ENCODE measurements around the gene TRIO. TPM values are rescaled to one million over a fixed set of nuclear protein-coding genes. Genes with fewer than 3 reads are reported as not detected.

TRIO gene
- polyA plus RNA-seq, 2 donors, result 10.3 to 22.8 TPM

DNA sequence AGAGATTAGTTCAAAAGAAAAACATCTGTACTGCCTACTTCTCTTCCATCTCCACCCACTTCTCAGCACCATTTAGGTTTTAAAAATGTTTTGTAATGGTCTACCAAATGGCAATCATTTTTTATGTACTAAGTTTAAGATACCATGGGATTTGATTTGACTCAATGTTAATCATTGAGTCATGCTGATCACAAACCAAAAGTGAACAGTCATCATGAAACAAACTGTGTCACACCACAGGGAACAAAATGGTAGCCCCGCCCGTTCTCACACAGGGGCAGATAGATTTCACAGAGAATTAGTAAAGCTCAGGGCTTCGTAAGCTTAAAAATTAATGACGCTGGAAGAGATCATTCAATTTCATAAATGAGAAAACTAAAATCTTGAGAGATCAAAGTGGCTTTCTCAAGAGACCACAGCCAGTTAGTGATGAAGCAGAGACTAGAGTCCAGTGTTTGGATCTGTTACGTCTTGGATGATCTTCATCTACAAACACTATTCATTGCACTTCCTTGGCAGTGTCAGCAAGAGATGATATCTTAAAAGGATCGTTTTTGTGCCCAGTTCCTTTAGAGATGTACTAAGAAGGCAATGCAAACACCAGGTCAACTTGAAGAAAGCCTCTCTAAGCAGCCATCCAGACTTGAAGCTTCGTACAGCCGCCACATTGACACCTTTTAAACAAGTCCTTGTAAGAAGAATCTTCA lies 33.9 kb upstream of the TRIO start:
- no peaks in the 10 kb centered on the region for H3K36me3 ChIP-seq (ENCODE audit: control insufficient read depth in 2 of 2, insufficient read depth in 2 of 2, low read length in 1 of 2)
- no peaks in the 10 kb centered on the region for H3K27me3 ChIP-seq (ENCODE audit: control insufficient read depth in 1 of 2, insufficient read depth in 2 of 2, low read length in 2 of 2)
- 71 to 76% methylated on average over 8 of the region's 8 CpGs for WGBS, 2 donors
- H3K27ac ChIP-seq (ENCODE audit: low read depth in 2 of 2, low read length in 1 of 2), result no peak overlapping the region
- H3K9me3 ChIP-seq (ENCODE audit: control insufficient read depth in 2 of 2, insufficient read depth in 1 of 2, low read depth in 1 of 2, low read length in 1 of 2), result peaks cover 1 to 4% of the 10 kb centered on the region in 2 donors
- H3K4me1 ChIP-seq (ENCODE audit: control insufficient read depth in 2 of 2, insufficient read depth in 2 of 2, low read length in 1 of 2), result no peaks in the 10 kb centered on the region
- H3K4me3 ChIP-seq (ENCODE audit: low read depth in 1 of 2, low read length in 2 of 2), result no peak overlapping the region

DNA sequence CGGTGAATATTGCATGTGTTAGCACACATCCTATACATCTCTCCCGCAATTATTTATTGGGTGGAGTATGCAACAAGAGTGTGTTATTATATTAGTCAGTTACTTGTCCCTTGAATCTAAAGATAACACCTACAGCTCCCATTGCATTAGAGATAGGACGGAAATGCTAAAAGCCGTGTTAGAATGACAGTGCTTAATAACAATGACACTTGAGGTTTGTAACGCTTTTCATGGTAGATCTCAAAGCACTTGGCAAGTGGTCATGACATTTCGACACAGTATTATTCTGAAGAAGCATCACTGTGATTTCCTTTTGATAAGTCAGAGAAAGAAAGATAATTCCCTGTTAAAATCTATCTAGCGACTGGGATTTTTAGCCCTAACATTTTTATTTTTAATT lies 33.4 kb upstream of the TRIO start:
- Histone ChIP-seq H3K4me1 (ENCODE audit: control insufficient read depth in 2 of 2, insufficient read depth in 2 of 2, low read length in 1 of 2) (no peaks in the 10 kb centered on the region), H3K27me3 (ENCODE audit: control insufficient read depth in 1 of 2, insufficient read depth in 2 of 2, low read length in 2 of 2) (no peaks in the 10 kb centered on the region), H3K9me3 (ENCODE audit: control insufficient read depth in 2 of 2, insufficient read depth in 1 of 2, low read depth in 1 of 2, low read length in 1 of 2) (peaks cover 1 to 4% of the 10 kb centered on the region in 2 donors), H3K27ac (ENCODE audit: low read depth in 2 of 2, low read length in 1 of 2) (no peak overlapping the region), H3K4me3 (ENCODE audit: low read depth in 1 of 2, low read length in 2 of 2) (no peak overlapping the region), H3K36me3 (ENCODE audit: control insufficient read depth in 2 of 2, insufficient read depth in 2 of 2, low read length in 1 of 2) (no peaks in the 10 kb centered on the region)
- 83 to 84% methylated on average over 7 of the region's 7 CpGs for WGBS, 2 donors

DNA sequence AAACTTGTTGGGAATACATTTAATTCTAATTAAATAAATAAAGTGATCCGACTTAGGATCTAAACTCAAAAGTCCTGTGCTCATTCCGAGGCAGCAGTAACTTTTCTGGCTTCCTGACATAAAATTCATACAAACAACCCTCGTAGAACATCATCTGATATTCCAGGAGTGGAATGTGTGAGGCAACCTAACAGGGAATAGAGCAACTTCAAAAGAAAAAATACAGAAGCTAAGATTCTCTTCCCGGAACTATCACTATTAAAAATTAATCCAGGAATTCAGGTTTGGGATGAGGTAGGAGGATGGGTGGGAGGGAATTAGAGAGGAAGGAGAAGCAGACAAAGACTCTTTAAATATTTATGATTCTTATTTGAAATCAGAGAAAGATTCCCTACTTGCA lies 32.9 kb upstream of the TRIO start:
- H3K27ac ChIP-seq (ENCODE audit: low read depth in 2 of 2, low read length in 1 of 2), result no peak overlapping the region

DNA sequence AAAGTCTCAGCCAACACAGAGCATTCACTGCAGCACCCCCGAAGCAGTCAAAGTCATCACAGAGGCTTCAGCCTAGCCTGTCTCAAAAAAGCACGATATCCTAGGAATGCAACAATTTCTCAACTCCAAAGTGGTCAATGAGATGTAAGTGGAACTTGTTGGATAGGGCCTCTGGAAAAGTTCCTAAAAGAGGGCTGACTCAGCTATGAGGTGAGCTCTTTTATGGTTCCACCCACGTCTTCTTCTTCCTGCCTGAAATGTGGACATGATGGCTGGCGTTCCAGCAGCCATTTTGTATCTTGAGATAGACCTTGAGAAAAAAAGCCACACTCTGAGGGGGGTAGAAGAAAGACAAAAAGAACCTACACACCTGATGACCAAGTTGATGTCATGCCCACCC lies 32.5 kb upstream of the TRIO start:
- 68 to 86% methylated on average over 4 of the region's 4 CpGs for WGBS, 2 donors
- no peak overlapping the region for H3K4me3 ChIP-seq (ENCODE audit: low read depth in 1 of 2, low read length in 2 of 2)
- H3K27ac ChIP-seq (ENCODE audit: low read depth in 2 of 2, low read length in 1 of 2), result no peak overlapping the region
- peaks cover 1 to 4% of the 10 kb centered on the region in 2 donors for H3K9me3 ChIP-seq (ENCODE audit: control insufficient read depth in 2 of 2, insufficient read depth in 1 of 2, low read depth in 1 of 2, low read length in 1 of 2)
- H3K36me3 ChIP-seq (ENCODE audit: control insufficient read depth in 2 of 2, insufficient read depth in 2 of 2, low read length in 1 of 2), result no peaks in the 10 kb centered on the region
- no peaks in the 10 kb centered on the region for H3K4me1 ChIP-seq (ENCODE audit: control insufficient read depth in 2 of 2, insufficient read depth in 2 of 2, low read length in 1 of 2)
- no peaks in the 10 kb centered on the region for H3K27me3 ChIP-seq (ENCODE audit: control insufficient read depth in 1 of 2, insufficient read depth in 2 of 2, low read length in 2 of 2)

More for the DNA sequence above, 32.9 kb upstream of the TRIO start:
- Histone ChIP-seq H3K9me3 (ENCODE audit: control insufficient read depth in 2 of 2, insufficient read depth in 1 of 2, low read depth in 1 of 2, low read length in 1 of 2) (peaks cover 1 to 4% of the 10 kb centered on the region in 2 donors), H3K4me3 (ENCODE audit: low read depth in 1 of 2, low read length in 2 of 2) (no peak overlapping the region), H3K27me3 (ENCODE audit: control insufficient read depth in 1 of 2, insufficient read depth in 2 of 2, low read length in 2 of 2) (no peaks in the 10 kb centered on the region), H3K36me3 (ENCODE audit: control insufficient read depth in 2 of 2, insufficient read depth in 2 of 2, low read length in 1 of 2) (no peaks in the 10 kb centered on the region), H3K4me1 (ENCODE audit: control insufficient read depth in 2 of 2, insufficient read depth in 2 of 2, low read length in 1 of 2) (no peaks in the 10 kb centered on the region)
- 67 to 68% methylated on average over 4 of the region's 4 CpGs for WGBS, 2 donors

DNA sequence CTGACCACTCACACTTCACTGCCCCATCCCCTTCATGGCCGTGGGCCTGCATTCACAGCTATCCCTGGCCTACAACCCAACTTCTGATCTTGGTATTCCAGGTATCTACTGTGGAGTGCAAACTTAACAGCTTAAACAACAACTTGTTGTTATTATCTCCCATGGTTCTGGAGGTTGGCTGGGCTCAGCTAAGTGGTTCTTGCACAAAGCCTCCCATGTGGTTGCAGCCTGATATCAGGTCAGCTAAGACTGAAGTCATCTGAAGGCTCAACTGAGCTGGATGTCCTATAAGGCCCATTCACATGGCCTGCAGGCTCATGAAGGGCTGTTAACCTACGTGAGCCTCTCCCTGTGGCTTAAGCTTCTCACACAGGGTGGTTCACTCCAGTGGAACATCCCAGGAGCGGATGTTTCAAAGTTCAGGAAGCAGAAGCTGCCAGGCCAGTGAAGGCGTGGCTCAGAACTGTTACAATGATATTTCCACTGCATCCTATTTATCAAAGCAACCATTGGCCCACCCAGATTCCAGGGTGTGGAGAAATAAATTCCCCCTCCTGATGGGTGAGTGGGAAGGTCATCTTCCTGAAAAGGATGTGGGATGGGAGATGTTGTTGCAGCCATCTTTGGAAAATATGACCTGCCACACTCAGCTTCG lies 30.0 kb upstream of the TRIO start:
- no peaks in the 10 kb centered on the region for H3K27me3 ChIP-seq (ENCODE audit: control insufficient read depth in 1 of 2, insufficient read depth in 2 of 2, low read length in 2 of 2)
- no peaks in the 10 kb centered on the region for H3K36me3 ChIP-seq (ENCODE audit: control insufficient read depth in 2 of 2, insufficient read depth in 2 of 2, low read length in 1 of 2)
- no peak overlapping the region for H3K27ac ChIP-seq (ENCODE audit: low read depth in 2 of 2, low read length in 1 of 2)
- WGBS, 2 donors, result 63 to 68% methylated on average over 5 of the region's 5 CpGs
- H3K9me3 ChIP-seq (ENCODE audit: control insufficient read depth in 2 of 2, insufficient read depth in 1 of 2, low read depth in 1 of 2, low read length in 1 of 2), result peaks cover 1 to 4% of the 10 kb centered on the region in 2 donors
- H3K4me1 ChIP-seq (ENCODE audit: control insufficient read depth in 2 of 2, insufficient read depth in 2 of 2, low read length in 1 of 2), result no peaks in the 10 kb centered on the region
- H3K4me3 ChIP-seq (ENCODE audit: low read depth in 1 of 2, low read length in 2 of 2), result no peak overlapping the region

DNA sequence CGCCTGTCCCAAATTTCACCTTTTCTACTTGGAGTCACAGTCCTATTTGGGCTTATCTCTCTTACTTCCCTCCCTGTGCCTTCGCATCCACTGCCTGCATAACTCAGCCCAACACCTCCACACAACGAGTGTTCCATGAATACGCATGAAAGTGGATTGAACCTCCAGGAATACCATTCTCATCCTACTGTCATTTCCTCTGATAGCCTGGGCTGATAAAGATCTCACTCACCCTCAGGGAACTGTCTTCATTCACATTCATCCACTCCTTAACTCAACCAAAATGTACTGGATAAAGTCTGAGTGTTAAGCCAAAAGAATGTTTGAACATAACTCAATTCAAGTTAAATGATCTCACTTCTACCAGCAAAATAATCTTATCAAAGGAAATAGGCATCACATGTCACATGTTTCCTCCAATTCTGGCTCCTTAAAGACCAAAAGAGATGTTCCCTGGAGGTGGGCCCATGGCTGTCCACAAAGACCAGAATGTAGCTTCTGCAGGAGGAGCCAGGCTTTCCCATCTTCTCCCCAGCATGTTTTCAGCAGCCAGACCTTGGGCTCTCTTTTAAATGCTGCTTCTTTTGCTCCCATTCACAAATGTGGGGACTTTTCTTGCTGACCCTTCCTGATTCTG lies 28.4 kb upstream of the TRIO start:
- H3K27ac ChIP-seq (ENCODE audit: low read depth in 2 of 2, low read length in 1 of 2), result no peak overlapping the region
- H3K36me3 ChIP-seq (ENCODE audit: control insufficient read depth in 2 of 2, insufficient read depth in 2 of 2, low read length in 1 of 2), result no peaks in the 10 kb centered on the region
- H3K4me3 ChIP-seq (ENCODE audit: low read depth in 1 of 2, low read length in 2 of 2), result no peak overlapping the region
- H3K27me3 ChIP-seq (ENCODE audit: control insufficient read depth in 1 of 2, insufficient read depth in 2 of 2, low read length in 2 of 2), result no peaks in the 10 kb centered on the region
- 85% methylated on average over 4 of the region's 4 CpGs for WGBS, 2 donors
- peaks cover 1 to 4% of the 10 kb centered on the region in 2 donors for H3K9me3 ChIP-seq (ENCODE audit: control insufficient read depth in 2 of 2, insufficient read depth in 1 of 2, low read depth in 1 of 2, low read length in 1 of 2)
- H3K4me1 ChIP-seq (ENCODE audit: control insufficient read depth in 2 of 2, insufficient read depth in 2 of 2, low read length in 1 of 2), result no peaks in the 10 kb centered on the region

DNA sequence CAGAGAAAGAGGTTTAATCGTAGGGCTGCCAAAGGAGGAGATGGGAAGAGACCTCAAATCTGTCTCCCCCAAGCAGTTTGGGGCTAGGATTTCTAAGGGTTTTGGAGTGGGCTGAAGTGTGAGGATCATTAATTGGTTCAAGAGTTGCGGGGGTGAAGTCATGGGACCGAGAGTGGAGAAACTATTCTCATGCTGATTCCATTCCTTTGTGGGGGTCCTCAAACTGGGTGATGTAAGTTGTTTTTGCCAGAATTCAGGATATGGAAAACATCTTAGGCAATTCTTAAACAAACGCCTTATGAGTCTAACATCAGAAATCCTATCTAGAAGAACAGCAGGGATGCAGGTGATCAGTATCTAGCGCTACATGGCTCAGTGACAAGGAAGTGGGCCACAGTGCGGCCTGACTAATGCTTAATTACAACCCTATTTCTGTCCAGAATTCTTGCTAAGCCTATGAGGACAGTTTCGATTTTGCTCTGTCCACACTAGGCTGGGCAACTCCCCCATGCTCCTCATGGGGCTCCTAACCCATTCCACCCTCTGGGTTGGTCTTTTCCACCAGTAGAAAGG lies 27.7 kb upstream of the TRIO start:
- peaks cover 1 to 4% of the 10 kb centered on the region in 2 donors for H3K9me3 ChIP-seq (ENCODE audit: control insufficient read depth in 2 of 2, insufficient read depth in 1 of 2, low read depth in 1 of 2, low read length in 1 of 2)
- 93 to 95% methylated on average over 7 of the region's 7 CpGs for WGBS, 2 donors
- no peak overlapping the region for H3K4me3 ChIP-seq (ENCODE audit: low read depth in 1 of 2, low read length in 2 of 2)
- no peaks in the 10 kb centered on the region for H3K27me3 ChIP-seq (ENCODE audit: control insufficient read depth in 1 of 2, insufficient read depth in 2 of 2, low read length in 2 of 2)
- H3K36me3 ChIP-seq (ENCODE audit: control insufficient read depth in 2 of 2, insufficient read depth in 2 of 2, low read length in 1 of 2), result no peaks in the 10 kb centered on the region
- no peaks in the 10 kb centered on the region for H3K4me1 ChIP-seq (ENCODE audit: control insufficient read depth in 2 of 2, insufficient read depth in 2 of 2, low read length in 1 of 2)
- H3K27ac ChIP-seq (ENCODE audit: low read depth in 2 of 2, low read length in 1 of 2), result no peak overlapping the region

DNA sequence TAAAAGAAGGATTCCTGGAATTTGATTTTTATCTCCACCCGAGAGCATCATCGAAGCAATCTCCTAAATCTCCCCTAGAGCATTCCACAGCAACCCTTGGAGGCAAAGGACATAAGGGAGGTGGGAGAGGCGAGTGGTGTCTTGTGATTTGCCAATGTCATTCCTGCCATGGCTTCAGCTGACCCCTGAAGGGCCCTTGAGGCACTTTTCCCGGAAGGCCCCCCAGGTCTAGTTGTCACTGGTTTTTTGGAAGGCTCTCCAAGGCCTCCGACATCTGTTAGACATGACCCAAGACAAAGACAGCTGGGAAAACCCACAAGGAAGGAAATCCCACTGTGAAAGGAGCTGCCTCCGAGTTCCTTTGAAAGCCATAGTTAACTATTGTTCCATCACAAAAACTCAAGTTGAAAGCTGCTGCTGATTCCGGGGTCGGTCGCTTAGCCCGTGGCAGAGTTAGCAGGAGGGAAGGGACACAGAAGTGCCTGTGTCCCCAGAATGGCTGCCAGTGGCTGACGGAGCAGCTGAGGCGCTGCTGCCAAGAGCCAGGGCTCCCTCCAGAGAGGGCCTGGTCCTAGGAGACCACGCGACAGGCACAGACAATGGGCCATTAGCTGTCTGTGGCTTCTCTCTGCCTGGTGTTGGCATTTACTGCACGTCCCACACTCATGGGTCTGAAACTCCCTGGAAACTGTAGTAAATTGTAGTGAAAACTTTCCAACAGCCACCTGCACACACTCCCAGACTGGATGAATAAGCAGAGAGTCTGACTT lies 24.4 kb upstream of the TRIO start:
- Histone ChIP-seq H3K27me3 (ENCODE audit: control insufficient read depth in 1 of 2, insufficient read depth in 2 of 2, low read length in 2 of 2) (no peaks in the 10 kb centered on the region), H3K36me3 (ENCODE audit: control insufficient read depth in 2 of 2, insufficient read depth in 2 of 2, low read length in 1 of 2) (no peaks in the 10 kb centered on the region), H3K4me1 (ENCODE audit: control insufficient read depth in 2 of 2, insufficient read depth in 2 of 2, low read length in 1 of 2) (no peaks in the 10 kb centered on the region), H3K9me3 (ENCODE audit: control insufficient read depth in 2 of 2, insufficient read depth in 1 of 2, low read depth in 1 of 2, low read length in 1 of 2) (no peaks in the 10 kb centered on the region), H3K4me3 (ENCODE audit: low read depth in 1 of 2, low read length in 2 of 2) (no peak overlapping the region), H3K27ac (ENCODE audit: low read depth in 2 of 2, low read length in 1 of 2) (no peak overlapping the region)
- WGBS, 2 donors, result 69 to 72% methylated on average over 15 of the region's 15 CpGs

DNA sequence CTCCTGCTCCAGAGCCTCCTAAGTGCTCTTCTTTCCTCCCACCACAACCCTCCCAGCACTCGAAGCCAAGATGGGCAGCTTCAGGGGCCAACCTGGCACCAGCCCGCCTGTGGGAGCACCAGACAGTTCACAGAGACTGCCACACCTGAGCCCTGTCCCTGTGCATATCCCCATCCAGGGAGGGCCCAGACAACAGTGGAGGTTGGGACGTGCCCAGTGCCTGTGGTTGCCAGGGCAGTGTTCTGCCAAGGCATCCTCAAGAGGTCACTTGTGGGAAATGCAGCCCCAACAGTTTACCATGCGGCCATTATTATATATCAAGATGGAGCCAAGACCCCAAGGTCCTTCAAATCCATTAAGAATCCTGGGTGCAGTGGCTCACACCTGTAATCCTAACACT lies 23.0 kb upstream of the TRIO start:
- Histone ChIP-seq H3K4me3 (ENCODE audit: low read depth in 1 of 2, low read length in 2 of 2) (no peak overlapping the region), H3K36me3 (ENCODE audit: control insufficient read depth in 2 of 2, insufficient read depth in 2 of 2, low read length in 1 of 2) (no peaks in the 10 kb centered on the region), H3K9me3 (ENCODE audit: control insufficient read depth in 2 of 2, insufficient read depth in 1 of 2, low read depth in 1 of 2, low read length in 1 of 2) (no peaks in the 10 kb centered on the region), H3K4me1 (ENCODE audit: control insufficient read depth in 2 of 2, insufficient read depth in 2 of 2, low read length in 1 of 2) (no peaks in the 10 kb centered on the region), H3K27me3 (ENCODE audit: control insufficient read depth in 1 of 2, insufficient read depth in 2 of 2, low read length in 2 of 2) (no peaks in the 10 kb centered on the region), H3K27ac (ENCODE audit: low read depth in 2 of 2, low read length in 1 of 2) (no peak overlapping the region)
- WGBS, 2 donors, result 86 to 88% methylated on average over 4 of the region's 4 CpGs

Data from esophagus (tissue), 2 donors.